Activated CD8-positive, alpha-beta memory T cell treated with anti-CD3 and anti-CD28 coated beads for 1 hour (primary cell): ENCODE data around the gene SGPP2.

ENCODE experiments used
- DNase-seq, 2 donors: peaks; one replicate each; pipeline ENCODE4 v3.0.0-alpha.2; 2020; ENCODE audit warnings: low read depth in 1 of 2; ENCODE audit errors: extremely low read depth in 1 of 2

Gene SGPP2

DNA sequence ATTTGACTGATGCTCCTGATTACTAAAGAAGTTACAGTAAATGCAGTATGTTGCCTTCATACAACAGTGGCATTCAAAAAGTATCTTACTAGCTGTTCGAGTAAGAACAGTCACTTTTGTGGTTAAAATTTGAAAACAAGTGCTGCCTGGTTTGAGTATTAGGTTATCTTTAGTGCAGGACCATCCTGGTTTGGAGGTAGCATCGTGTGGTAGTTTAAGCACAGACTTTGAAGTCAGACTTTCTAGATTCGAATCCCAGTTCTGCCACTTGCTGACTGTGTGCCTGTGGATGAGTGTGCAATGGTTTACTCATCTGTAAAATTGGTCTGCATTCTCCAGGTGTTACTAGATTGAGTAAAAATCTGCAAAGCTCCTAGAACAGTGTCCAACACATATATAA lies 96.8 kb downstream of the SGPP2 start:
- no peak for DNase-seq

GRCh38 chr2:222522082-222522481 lies 97.7 kb downstream of the SGPP2 start:
- no peak for DNase-seq

DNA sequence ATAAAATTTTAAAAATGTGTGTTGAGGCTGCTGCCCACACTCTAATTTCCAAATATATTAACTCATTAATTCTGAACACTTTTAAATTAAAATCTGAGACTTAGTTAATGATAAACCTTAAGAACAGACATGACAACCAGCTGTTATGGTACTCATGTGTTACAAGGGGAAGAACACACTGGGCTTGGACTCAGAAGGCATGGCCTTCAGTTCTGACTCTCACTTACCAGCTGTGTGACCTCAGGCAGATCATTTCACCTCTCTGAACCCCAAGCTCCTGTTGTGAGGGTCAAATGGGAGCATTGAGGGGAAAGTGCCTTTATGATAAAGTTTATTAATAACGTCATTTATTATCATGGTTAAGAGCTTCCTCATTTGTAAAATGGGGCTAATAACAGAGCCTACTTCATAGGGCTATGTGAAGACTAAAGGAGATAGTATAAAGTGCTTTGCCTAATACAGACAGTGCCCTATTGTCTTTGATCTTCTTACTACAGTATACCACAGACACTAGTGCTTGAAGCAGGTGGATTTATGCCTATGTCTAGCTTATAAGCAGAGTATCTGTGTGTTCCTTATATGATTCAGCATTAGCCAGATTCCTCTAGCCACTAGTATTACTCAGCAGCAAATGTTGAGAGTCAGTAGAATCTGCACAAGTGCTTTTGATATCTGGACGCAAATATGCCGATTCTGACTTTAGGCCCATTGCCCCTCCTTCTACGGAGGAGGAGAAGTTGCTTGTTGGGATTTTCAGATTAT lies 99.6 kb downstream of the SGPP2 start:
- DNase-seq = no peak

- no peak for DNase-seq
Observed at GRCh38 chr2:222525811-222526210, 101.5 kb downstream of the SGPP2 start.

DNA sequence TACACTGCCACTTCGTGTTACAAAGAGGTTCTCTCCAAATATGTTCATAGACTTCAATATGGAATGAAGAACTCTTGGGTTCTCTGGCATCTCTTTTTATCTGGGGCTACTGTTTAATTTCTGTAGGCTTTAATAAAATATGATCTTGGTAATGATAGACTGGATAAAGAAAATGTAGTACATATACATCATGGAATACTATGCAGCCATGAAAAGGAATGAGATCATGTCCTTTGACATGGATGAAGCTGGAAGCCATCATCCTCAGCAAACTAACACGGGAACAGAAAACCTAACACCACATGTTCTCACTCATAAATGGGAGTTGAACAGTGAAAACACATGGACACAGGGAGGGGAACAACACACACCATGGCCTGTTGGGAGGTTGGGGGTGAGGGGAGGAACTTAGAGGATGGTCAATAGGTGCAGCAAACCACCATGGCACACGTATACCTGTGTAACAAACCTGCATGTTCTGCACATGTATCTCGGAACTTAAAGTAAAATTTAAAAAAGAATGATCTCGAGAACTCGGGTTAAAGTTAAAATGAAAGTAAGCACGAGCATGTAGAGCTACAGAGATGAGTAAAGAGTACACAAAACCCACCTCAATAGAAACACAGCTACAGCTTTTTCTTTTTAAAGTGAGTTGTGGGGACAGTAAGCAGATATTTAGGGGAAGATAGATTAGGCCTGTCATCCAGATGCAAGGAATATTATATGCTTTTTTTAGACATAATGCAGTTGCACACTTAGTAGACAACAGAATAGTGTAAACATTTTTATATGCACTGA lies 102.3 kb downstream of the SGPP2 start:
- DNase-seq = no peak

- no peak for DNase-seq
Observed at GRCh38 chr2:222532315-222532714, 108.0 kb downstream of the SGPP2 start.

DNA sequence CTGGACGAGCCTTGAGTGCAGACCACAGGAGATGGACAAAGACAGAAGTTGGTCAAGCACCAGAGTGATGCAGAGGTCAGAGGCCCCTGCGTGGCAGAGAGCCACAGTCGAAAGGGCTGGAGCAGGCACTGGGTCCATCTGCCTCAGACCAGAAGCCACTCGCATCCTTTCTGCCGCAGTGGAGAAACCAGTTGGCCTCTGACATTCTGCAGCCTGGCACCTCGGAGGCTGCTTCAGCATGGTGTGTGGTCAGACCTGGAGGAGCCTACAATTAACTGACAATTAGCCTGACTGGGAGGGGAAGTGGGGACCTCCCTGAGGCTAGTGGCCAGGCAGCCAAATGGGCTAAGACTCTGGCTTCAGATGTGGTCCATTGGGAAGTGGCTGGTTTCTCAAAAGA lies 111.1 kb downstream of the SGPP2 start:
- DNase-seq = no peak

DNA sequence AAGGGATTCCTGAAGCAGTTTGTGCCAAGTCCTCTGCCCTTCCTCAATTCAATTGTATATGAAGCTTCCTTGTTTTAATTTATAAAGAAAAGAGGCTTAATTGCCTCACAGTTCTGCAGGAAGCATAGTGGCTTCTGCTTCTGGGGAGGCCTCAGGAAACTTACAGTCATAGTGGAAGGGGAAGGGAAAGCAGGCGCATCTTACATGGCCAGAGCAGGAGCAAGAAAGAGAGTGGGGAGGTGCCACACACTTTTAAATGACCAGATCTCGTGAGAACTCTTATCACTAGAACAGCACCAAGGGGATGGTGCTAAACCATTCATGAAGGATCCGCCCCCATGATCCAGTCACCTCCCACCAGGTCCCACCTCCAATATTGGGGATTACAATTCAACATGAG lies 114.2 kb downstream of the SGPP2 start:
- no peak for DNase-seq

- DNase-seq = no peak
Observed at GRCh38 chr2:222544661-222545060, 120.3 kb downstream of the SGPP2 start.

- no peak for DNase-seq
Observed at GRCh38 chr2:222545823-222546795, 121.8 kb downstream of the SGPP2 start.

DNA sequence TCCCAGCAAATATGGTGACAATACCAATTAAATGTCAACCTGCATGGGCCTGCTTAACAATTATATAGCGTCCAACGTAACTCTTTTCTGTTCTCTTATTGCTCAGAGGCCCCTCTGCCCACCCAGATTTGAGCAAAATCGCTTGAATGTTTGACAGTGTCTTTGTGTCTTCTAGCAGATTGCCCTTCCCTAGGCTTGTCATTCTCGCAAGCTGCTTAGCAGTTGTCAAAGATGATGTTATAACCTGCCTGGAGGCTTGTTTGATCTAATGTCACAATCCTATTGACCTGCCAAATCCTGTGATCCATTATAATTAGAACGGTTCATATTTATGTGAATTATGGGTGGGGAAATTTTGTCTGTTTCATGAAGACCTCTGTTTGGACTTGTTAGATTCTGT lies 122.7 kb downstream of the SGPP2 start:
- no peak for DNase-seq

- DNase-seq = no peak
Observed at GRCh38 chr2:222548992-222549391, 124.6 kb downstream of the SGPP2 start.

- DNase-seq = no peak
Observed at GRCh38 chr2:222554517-222554916, 130.2 kb downstream of the SGPP2 start.

DNA sequence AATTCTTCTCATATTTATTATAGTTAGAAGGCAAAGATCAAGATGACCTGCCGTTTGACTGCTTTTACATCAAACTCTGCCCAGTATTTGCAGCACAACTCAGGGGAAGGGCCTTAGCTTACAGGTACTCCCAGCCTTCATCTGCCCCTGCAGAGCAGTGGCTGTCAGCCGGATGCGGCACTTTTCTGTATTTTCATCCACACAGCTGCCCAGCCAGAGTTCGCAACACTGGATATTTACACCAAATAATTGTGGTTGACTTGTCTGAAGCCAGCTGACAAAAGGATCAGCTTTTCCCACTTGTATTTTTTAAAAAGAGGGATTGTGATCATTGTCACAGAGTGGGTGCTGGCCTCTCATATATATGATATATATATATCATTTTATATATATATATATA lies 136.8 kb downstream of the SGPP2 start:
- DNase-seq = no peak

DNA sequence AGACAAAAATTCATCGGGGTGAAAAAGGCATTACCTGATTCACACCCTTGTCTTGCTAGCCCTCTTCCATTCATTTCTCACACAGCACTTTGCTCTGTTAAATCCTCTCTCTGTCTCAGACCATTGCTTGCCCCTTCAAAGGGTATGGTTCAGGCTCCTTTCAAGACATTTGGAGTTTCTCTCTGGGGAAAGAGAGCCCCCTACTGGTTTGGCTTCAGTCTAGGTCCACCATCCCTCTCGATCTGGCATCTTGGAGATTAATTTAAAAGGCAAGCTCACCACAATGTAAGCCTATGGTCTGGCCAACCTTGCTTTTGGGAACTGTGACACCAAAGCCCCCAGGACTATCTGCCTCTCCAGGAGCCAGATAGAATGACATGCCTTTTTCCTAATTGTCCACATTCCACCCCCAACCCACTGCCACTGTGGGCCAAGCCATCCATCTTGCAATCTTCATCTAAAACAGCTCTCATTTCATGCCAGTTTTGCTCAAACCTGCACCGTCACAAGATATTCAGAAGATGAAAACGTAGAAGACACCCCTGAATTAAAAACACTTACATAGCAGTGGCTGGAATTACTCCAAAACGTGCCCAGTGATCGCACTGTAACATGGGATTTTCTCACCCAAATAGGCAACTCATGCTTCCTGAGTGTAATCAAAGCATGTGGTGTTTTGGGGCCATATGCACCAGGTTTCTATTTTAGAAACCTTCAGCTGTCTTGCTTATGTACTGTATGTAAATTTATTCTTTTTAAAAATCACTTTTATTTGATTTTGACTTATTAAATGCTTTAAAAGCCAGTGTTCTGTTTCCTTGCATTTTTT lies 137.7 kb downstream of the SGPP2 start:
- no peak for DNase-seq

DNA sequence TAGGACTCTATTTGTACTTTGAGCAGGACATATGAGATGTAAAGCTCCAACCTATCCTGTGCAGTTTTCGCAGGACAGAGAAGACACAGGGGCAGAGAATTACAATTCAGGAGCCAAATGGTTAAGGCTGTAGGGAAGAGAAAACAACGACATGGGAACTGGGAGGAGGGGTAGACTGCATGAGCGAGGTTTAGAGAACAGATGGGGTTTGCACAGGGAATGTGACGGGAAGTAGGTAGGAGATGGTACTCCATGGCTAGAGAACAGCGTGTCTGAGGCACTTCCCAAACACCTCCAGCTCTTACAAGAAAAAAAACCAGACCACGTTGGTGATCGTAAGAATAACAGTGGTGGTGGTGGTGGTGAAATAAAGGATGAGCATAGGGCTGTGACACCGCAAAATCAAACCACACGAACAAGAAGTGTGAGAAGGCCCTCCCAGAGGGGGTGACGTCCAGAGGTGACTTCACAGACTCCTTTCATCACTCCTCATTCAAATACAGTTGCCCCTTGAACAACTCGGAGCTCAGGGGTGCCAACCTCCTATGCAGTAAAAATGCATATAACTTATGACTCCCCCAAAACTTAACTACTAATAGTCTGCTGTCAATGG lies 138.9 kb downstream of the SGPP2 start:
- no peak for DNase-seq

GRCh38 chr2:222563936-222564335 lies 139.6 kb downstream of the SGPP2 start:
- no peak for DNase-seq

- no peak for DNase-seq
Observed at GRCh38 chr2:222566229-222566628, 141.9 kb downstream of the SGPP2 start.

- no peak for DNase-seq
Observed at GRCh38 chr2:222568865-222569264, 144.5 kb downstream of the SGPP2 start.

GRCh38 chr2:222569826-222570225 lies 145.5 kb downstream of the SGPP2 start:
- DNase-seq = no peak
